Activated naive CD8-positive, alpha-beta T cell treated with anti-CD3 and anti-CD28 coated beads, Interleukin-2, amount 50 U/mL, for 16 hours (primary cell): Measurements from ENCODE around the gene TM2D1.
"Not testable (repeated sequence)": the region's sequence is repeated elsewhere in the genome, so short reads cannot be mapped to it uniquely, and the experiment has no call there.

Experiments
- DNase-seq: peaks from one replicate; pipeline ENCODE4 v3.0.0-alpha.2; 2020; ENCODE audit warnings: low read depth, low spot score

The TM2D1 gene

GRCh38 chr1:61718996-61719663 is 5.8 kb downstream of the TM2D1 start:
- DNase-seq: not testable (repeated sequence)

- DNase-seq: no peak
Measured at GRCh38 chr1:61711969-61712368, 13.0 kb downstream of the TM2D1 start.

GRCh38 chr1:61711257-61711656 is 13.7 kb downstream of the TM2D1 start:
- not testable (repeated sequence) for DNase-seq

- DNase-seq: no peak
Measured at GRCh38 chr1:61709908-61710289, 15.0 kb downstream of the TM2D1 start.

- no peak for DNase-seq
Measured at GRCh38 chr1:61708953-61709907, 15.7 kb downstream of the TM2D1 start.

- DNase-seq: no peak
Measured at GRCh38 chr1:61699911-61700851, 24.8 kb downstream of the TM2D1 start.

GRCh38 chr1:61692155-61692800 is 32.7 kb downstream of the TM2D1 start:
- no peak for DNase-seq

GRCh38 chr1:61687901-61688300 is 37.0 kb downstream of the TM2D1 start:
- DNase-seq: no peak

GRCh38 chr1:61682891-61683290 is 42.0 kb downstream of the TM2D1 start:
- DNase-seq: no peak

GRCh38 chr1:61680500-61680899 is 44.4 kb downstream of the TM2D1 start:
- DNase-seq: no peak

- DNase-seq: not testable (repeated sequence)
Measured at GRCh38 chr1:61676881-61677280, 48.1 kb downstream of the TM2D1 start.

- DNase-seq: no peak
Measured at GRCh38 chr1:61674221-61674620, 50.7 kb downstream of the TM2D1 start.

- DNase-seq: no peak
Measured at GRCh38 chr1:61672376-61672775, 52.6 kb downstream of the TM2D1 start.

GRCh38 chr1:61670445-61670844 is 54.5 kb downstream of the TM2D1 start:
- no peak for DNase-seq

GRCh38 chr1:61670016-61670415 is 54.9 kb downstream of the TM2D1 start:
- no peak for DNase-seq

- DNase-seq: no peak
Measured at GRCh38 chr1:61659061-61659460, 65.9 kb downstream of the TM2D1 start.

GRCh38 chr1:61655453-61655852 is 69.5 kb downstream of the TM2D1 start:
- no peak for DNase-seq

GRCh38 chr1:61654067-61654466 is 70.9 kb downstream of the TM2D1 start:
- no peak for DNase-seq

GRCh38 chr1:61648983-61649742 is 75.8 kb downstream of the TM2D1 start:
- no peak for DNase-seq

GRCh38 chr1:61647142-61647541 is 77.8 kb downstream of the TM2D1 start:
- DNase-seq: no peak
